Coronary artery (tissue), 2 donors: ENCODE data around the gene GORAB.

Source experiments
- DNase-seq: peaks from one replicate; pipeline ENCODE4 v3.0.0-alpha.2; 2017; ENCODE audit warnings: low spot score
- H3K27ac ChIP-seq, 2 donors: fragments of 200-600 bp; sonication (generic); one replicate each; pipeline ENCODE4 v1.5.1; 2016 to 2019
- H3K4me3 ChIP-seq: fragments of 200-600 bp; sonication (generic); 2 replicates; pipeline ENCODE4 v1.5.1; 2016; ENCODE audit warnings: mild to moderate bottlenecking, moderate library complexity
- CTCF ChIP-seq: fragments of 200-600 bp; sonication (generic); IDR thresholded peaks from one replicate; pipeline ENCODE4 v1.5.1; 2019; ENCODE audit warnings: antibody characterized with exemption

GORAB gene

DNA sequence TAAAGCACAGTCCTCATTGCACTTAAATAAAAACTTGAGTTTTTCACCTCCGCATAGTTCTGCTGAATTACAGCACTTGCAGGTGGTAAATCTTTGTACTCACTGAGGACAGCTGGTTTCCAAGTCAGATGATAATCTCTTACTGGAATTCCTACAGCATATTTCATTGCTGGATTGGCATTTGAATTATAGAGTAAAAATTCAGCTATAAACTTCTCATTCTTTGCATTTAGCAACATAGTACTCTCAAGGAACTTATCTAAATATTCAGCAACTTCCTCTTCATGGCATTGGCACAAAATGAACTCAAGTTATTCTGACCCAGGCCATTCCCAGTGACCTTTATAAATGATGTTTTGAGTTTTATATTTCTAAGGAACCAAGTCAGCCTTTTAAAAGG, 23.4 kb downstream of the GORAB start:
- TF ChIP-seq CTCF: no peak
- DNase-seq: no peak
- H3K27ac ChIP-seq: no peak overlapping the region
- no peak overlapping the region for H3K4me3 ChIP-seq

GRCh38 chr1:170556917-170557316, 25.0 kb downstream of the GORAB start:
- no peak overlapping the region for H3K4me3 ChIP-seq
- H3K27ac ChIP-seq: no peak overlapping the region
- no peak for TF ChIP-seq CTCF
- DNase-seq: no peak

- TF ChIP-seq CTCF: no peak
- H3K4me3 ChIP-seq: no peak overlapping the region
- no peak for DNase-seq
- H3K27ac ChIP-seq: no peak overlapping the region
Observed at GRCh38 chr1:170558731-170559130, 26.8 kb downstream of the GORAB start.

DNA sequence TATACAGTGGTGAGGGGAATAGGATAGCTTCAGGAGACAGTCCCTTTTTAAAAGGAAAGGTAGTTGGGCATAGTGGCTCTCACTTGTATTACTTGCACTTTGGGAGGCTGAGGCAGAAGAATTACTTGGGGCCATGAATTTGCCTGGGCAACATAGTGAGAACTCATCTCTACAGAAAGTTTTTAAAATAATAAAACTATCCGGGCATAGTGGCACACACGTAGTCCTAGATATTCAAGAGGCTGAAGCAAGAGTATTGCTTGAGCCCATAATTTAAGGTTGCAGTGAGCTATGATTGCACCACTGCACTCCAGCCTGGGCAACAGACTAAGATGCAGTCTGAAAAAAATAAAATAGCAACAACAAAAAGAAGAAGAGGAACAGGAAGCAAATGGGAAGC, 27.2 kb downstream of the GORAB start:
- Histone ChIP-seq H3K27ac (no peak overlapping the region), H3K4me3 (no peak overlapping the region)
- DNase-seq: no peak
- TF ChIP-seq CTCF: no peak

GRCh38 chr1:170560681-170561285, 28.8 kb downstream of the GORAB start:
- Histone ChIP-seq H3K27ac (no peak overlapping the region), H3K4me3 (no peak overlapping the region)
- no peak for TF ChIP-seq CTCF
- no peak for DNase-seq

DNA sequence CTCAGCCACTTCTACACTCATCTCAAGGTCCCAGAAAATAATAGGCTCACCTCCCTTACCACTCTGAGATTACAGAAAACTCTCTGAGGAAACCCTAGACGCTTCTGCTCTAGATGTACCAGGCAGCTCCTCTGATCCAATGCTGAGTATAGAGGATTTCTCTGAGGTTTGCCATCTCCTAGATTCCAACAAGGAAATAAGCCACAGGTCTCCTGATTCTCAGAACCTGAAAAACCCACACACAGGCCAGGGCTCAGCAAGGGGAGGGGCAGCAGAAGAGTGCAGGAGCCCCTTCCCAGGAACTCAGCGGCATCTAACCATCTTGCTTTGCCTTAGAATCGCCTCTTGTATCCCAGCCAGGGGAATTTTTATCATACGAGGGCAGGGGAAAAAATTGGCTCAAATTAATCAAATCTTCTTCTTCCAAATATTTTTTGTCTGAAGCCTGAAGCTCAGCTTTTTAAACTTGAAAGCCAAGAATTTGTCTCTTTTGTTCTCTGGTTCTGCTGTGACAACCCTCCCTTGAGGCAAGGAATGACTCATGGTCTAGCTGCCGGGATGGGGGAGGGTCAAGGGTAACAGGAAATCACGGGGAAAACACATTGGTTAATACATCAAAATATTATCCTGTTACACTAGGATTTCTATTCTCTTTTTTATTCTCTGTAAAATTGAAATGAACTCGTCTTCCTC, 30.8 kb downstream of the GORAB start:
- DNase-seq: no peak
- TF ChIP-seq CTCF: no peak
- Histone ChIP-seq H3K4me3 (peak overlapping the region; percentile 38), H3K27ac (peak overlapping the region; percentile 47 to 65)

DNA sequence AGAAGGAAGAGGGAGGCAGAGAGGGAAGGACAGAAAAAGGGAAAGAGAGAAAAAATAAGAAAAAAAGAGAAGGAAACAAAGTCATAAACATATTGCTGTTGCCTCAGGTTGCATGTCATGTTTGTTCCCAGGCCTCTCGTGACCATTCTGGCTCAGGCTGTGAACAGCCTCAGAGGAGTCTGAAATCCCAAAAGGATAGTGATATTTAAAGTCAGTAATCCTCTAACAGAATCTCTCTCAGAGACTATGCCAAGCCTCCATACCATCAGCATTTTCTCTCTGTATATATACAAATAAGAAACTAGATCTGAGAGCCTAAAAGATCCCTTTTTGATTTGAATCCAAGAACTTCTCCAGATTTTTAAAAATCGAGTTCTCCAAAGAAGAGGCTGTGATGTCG, 35.2 kb downstream of the GORAB start:
- no peak overlapping the region for H3K27ac ChIP-seq
- DNase-seq: no peak
- no peak overlapping the region for H3K4me3 ChIP-seq
- TF ChIP-seq CTCF: no peak
